NCI-H1105 treated with DMSO at 0.1 percent for 48 hours (cell line): ENCODE measurements around the gene MEI4.

ENCODE experiments used
- DNase-seq: peaks from one replicate; lab custom pipeline; 2025; lab: John Stamatoyannopoulos, UW

Gene MEI4

DNA sequence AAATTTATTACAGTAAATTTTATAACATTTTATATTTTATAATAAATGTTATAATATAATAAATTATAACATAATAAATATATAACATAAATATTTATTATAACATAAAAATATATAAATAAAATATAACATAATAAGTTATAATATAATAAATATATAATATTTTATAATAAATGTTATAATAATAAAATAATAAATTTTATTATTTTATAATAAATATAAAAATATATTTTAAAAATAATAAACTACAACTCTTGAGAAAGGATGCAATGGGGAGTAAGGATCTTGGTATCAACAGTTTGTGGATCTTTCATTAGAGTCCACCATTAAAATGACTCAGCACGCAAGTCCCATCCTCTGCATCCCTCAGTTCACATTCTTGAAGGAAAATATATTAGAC lies 312.6 kb downstream of the MEI4 start:
- DNase-seq, result no peak

DNA sequence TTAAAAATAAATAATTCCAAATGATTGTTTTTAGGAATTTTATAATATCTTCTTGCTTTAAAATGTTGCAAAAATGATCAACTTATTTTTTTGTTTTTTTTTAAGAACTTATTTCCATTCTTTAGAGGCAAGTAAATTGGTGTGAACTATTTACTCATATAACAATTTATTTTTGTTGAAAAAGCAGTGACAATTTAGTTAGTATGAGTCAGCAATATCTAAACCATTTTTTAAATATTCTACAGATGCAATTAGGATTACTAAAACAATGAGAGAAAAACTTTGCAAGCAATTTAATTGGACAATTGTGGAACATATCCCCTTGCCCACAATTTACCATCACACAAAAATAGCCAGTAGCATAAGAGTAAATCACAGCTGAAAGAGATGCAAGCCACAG lies 319.5 kb downstream of the MEI4 start:
- DNase-seq, result no peak
